ENCODE data around the gene KLHDC7B. TPM values are rescaled to one million over a fixed set of nuclear protein-coding genes. Genes with fewer than 3 reads are reported as not detected.

KLHDC7B gene
- total RNA-seq, 2 experiments from 2014 or later: 2.3 TPM

GRCh38 chr22:50561401-50562358 is 16.0 kb downstream of the KLHDC7B start:
- ChIA-PET CTCF (interaction anchor here (1.3 kb wide), 1 partner anchor 16 kb away, joined by 3 read pairs; the partner anchor contains the start of gene KLHDC7B), POLR2A (no interaction called here)
- peaks cover 10% of the 10 kb centered on the region for H3K4me1 ChIP-seq (ENCODE audit: insufficient read depth, low read length)
- peak overlapping the region; percentile 78 for H3K4me3 Mint-ChIP-seq
- H3K27ac Mint-ChIP-seq: no peak overlapping the region
- no peaks in the 10 kb centered on the region for H3K9me3 ChIP-seq (ENCODE audit: control insufficient read depth in 1 of 2, insufficient read depth in 1 of 2, low read length in 2 of 2)
- no peak overlapping the region for H3K4me3 ChIP-seq (ENCODE audit: low read length)
- H3K4me1 Mint-ChIP-seq (ENCODE audit: low read depth): peaks cover 16% of the 10 kb centered on the region
- no peak overlapping the region for H3K27ac ChIP-seq (ENCODE audit: low read depth in 1 of 2, low read length in 2 of 2)
- H3K27me3 Mint-ChIP-seq: no peaks in the 10 kb centered on the region
- intact Hi-C loops (cut with DNase I, micrococcal nuclease): loop anchor here (1.0 to 5.0 kb wide), 5 partner anchors 17 to 35 kb away; partner anchors contain the start of genes CHKB (in 1 of the 2), KLHDC7B (in 1 of the 2) and SCO2 (in 1 of the 2)
- no peaks in the 10 kb centered on the region for H3K27me3 ChIP-seq (ENCODE audit: control insufficient read depth in 1 of 2, insufficient read depth in 2 of 2, low read length in 2 of 2)
- no peak for ATAC-seq (ENCODE audit: poor library complexity)
- no peaks in the 10 kb centered on the region for H3K36me3 ChIP-seq (ENCODE audit: insufficient read depth, low read length)
- no peak for TF ChIP-seq CTCF (IDR thresholded peaks at IDR 0.05)
- no peaks in the 10 kb centered on the region for H3K9me3 Mint-ChIP-seq
- H3K36me3 Mint-ChIP-seq (ENCODE audit: low read depth): no peaks in the 10 kb centered on the region
- peak in 2 of 14 experiments; percentile 41 to 43 for DNase-seq

GRCh38 chr22:50562523-50563412 is 17.1 kb downstream of the KLHDC7B start, which contains the start of gene SYCE3:
TSS of gene SYCE3 (minus strand) at chr22:50562919. CDS start at chr22:50556405, 6,514 bp downstream.
- H3K4me3 Mint-ChIP-seq: peak within 1 kb of the TSS; percentile 96
- ATAC-seq (ENCODE audit: poor library complexity) (peak; percentile 94), DNase-seq (peak; percentile 93 to 99 (median 96))
- Histone ChIP-seq H3K36me3 (ENCODE audit: insufficient read depth, low read length) (no peaks in the 10 kb centered on the region), H3K4me3 (ENCODE audit: low read length) (peak within 1 kb of the TSS; percentile 84), H3K9me3 (ENCODE audit: control insufficient read depth in 1 of 2, insufficient read depth in 1 of 2, low read length in 2 of 2) (no peaks in the 10 kb centered on the region), H3K4me1 (ENCODE audit: insufficient read depth, low read length) (peaks cover 10% of the 10 kb centered on the region), H3K27ac (ENCODE audit: low read depth in 1 of 2, low read length in 2 of 2) (no peak within 1 kb of the TSS), H3K27me3 (ENCODE audit: control insufficient read depth in 1 of 2, insufficient read depth in 2 of 2, low read length in 2 of 2) (no peaks in the 10 kb centered on the region)
- intact Hi-C loops (cut with DNase I, micrococcal nuclease): loop anchor here (1.0 to 5.0 kb wide), 6 partner anchors 18 to 54 kb away; partner anchors contain the start of genes CHKB (in 1 of the 2), KLHDC7B (in 1 of the 2), NCAPH2 (in 1 of the 2) and SCO2 (in 1 of the 2)
- H3K9me3 Mint-ChIP-seq: no peaks in the 10 kb centered on the region
- no peaks in the 10 kb centered on the region for H3K27me3 Mint-ChIP-seq
- peak; percentile 84 for TF ChIP-seq CTCF (IDR thresholded peaks at IDR 0.05)
- peaks cover 16% of the 10 kb centered on the region for H3K4me1 Mint-ChIP-seq (ENCODE audit: low read depth)
- no peaks in the 10 kb centered on the region for H3K36me3 Mint-ChIP-seq (ENCODE audit: low read depth)
- ChIA-PET CTCF (interaction anchor here (0.6 to 3.7 kb wide), 24 partner anchors 9 to 318 kb away, joined by 3 to 70 read pairs (median 5); partner anchors contain the start of genes ARSA, CPT1B, KLHDC7B and LMF2), POLR2A (interaction anchor here (0.6 to 4.2 kb wide), 16 partner anchors 14 to 371 kb away, joined by 3 to 56 read pairs (median 6); partner anchors contain the start of genes CHKB, LMF2, MAPK8IP2 and NCAPH2)
- peak within 1 kb of the TSS; percentile 85 for H3K27ac Mint-ChIP-seq
